Measurements from ENCODE around the gene CASP5.
"Not testable (repeated sequence)": the region's sequence is repeated elsewhere in the genome, so short reads cannot be mapped to it uniquely, and the experiment has no call there.

GRCh38 chr11:105063245-105063941 lies 40.4 kb upstream of the CASP5 start:
- not testable (repeated sequence) for TF ChIP-seq SP1 (IDR thresholded peaks at IDR 0.05); TAF1 (conservative IDR thresholded peaks at IDR 0.05); FOXA2 (IDR thresholded peaks at IDR 0.05); JUND (IDR thresholded peaks at IDR 0.05)
